OCI-LY7 (cell line): ENCODE results near the gene KRTDAP.

Experiments
- EZH2phosphoT487 ChIP-seq: fragments of 200-600 bp; sonication (generic); IDR thresholded peaks from 2 replicates; pipeline ENCODE4 v1.6.1; 2018; ENCODE audit warnings: low read depth, borderline replicate concordance, mild to moderate bottlenecking, mixed run types, antibody characterized with exemption, low read length, moderate library complexity, mixed read lengths
- TF ChIP-seq, protein P1 (sequence below): fragments of 200-600 bp; sonication (generic); conservative IDR thresholded peaks from 2 replicates; pipeline ENCODE4 v1.5.1; 2014; ENCODE audit warnings: mild to moderate bottlenecking, antibody characterized with exemption, low read length, moderate library complexity, mixed read lengths

DNA sequence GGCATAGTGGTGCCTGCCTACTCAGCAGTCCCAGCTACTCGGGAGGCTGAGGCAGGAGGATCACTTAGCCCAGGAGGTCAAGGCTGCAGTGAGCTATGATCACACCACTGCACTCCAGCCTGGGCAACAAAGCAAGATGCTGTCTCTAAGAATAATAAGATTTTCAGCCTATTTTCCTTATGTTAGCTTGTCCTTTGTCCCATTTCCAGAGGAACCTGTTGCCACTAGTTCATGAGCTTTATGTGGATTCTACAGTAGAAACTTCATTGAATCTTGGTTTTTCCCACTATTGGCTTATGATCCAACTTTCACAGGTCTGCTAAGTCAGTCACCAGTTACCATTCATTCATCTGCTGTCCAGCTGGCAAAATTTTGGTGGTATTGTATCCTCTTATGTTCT, 24.0 kb downstream of the KRTDAP start:
- TF ChIP-seq, protein P1, sequence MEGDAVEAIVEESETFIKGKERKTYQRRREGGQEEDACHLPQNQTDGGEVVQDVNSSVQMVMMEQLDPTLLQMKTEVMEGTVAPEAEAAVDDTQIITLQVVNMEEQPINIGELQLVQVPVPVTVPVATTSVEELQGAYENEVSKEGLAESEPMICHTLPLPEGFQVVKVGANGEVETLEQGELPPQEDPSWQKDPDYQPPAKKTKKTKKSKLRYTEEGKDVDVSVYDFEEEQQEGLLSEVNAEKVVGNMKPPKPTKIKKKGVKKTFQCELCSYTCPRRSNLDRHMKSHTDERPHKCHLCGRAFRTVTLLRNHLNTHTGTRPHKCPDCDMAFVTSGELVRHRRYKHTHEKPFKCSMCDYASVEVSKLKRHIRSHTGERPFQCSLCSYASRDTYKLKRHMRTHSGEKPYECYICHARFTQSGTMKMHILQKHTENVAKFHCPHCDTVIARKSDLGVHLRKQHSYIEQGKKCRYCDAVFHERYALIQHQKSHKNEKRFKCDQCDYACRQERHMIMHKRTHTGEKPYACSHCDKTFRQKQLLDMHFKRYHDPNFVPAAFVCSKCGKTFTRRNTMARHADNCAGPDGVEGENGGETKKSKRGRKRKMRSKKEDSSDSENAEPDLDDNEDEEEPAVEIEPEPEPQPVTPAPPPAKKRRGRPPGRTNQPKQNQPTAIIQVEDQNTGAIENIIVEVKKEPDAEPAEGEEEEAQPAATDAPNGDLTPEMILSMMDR, result no peak
- TF ChIP-seq EZH2phosphoT487, result no peak
